CD14-positive monocyte (primary cell): ENCODE measurements around the gene DPYSL3. TPM values are rescaled to one million over a fixed set of nuclear protein-coding genes. Genes with fewer than 3 reads are reported as not detected.

Experiments
- DNase-seq, 3 donors: peaks; one replicate each; pipeline ENCODE4 v3.0.0-alpha.2; 2011 to 2022
- H2AFZ ChIP-seq: 2 replicates; pipeline ENCODE4 v1.6.0; 2012; ENCODE audit warnings: mild to moderate bottlenecking, low read depth, low read length, inconsistent platforms; ENCODE audit not compliant: insufficient read depth, poor library complexity, severe bottlenecking
- H3K27ac ChIP-seq, 2 donors: 1 replicate in 1 of 2; 2 replicates in 1 of 2; pipeline ENCODE4 v1.5.1; 2012 to 2013; ENCODE audit warnings: low read length in 2 of 2, control low read depth in 1 of 2, inconsistent platforms in 1 of 2, low read depth in 1 of 2, mild to moderate bottlenecking in 1 of 2
- H3K27me3 ChIP-seq, 2 donors: one replicate each; pipeline versions ENCODE4 v1.6.0 to v1.6.1; 2011 to 2013; ENCODE audit warnings: low read length in 2 of 2; ENCODE audit not compliant: control insufficient read depth in 2 of 2, insufficient read depth in 2 of 2
- H3K36me3 ChIP-seq, 2 donors: replicated peaks in 1 of 2; 1 replicate in 1 of 2; 2 replicates in 1 of 2; pipeline versions ENCODE4 v1.5.1 to v1.6.1; 2012 to 2013; ENCODE audit warnings: low read length in 2 of 2, control low read depth in 1 of 2, inconsistent platforms in 1 of 2, mild to moderate bottlenecking in 1 of 2; ENCODE audit not compliant: insufficient read depth in 2 of 2, control insufficient read depth in 1 of 2
- H3K4me1 ChIP-seq, 2 donors: 1 replicate in 1 of 2; 2 replicates in 1 of 2; pipeline versions ENCODE4 v1.5.1 to v1.6.1; 2012 to 2013; ENCODE audit warnings: low read length in 2 of 2, control low read depth in 1 of 2, inconsistent platforms in 1 of 2, mild to moderate bottlenecking in 1 of 2, moderate library complexity in 1 of 2; ENCODE audit not compliant: insufficient read depth in 2 of 2, control insufficient read depth in 1 of 2
- H3K4me2 ChIP-seq: replicated peaks from 2 replicates; pipeline ENCODE3; 2012; ENCODE audit warnings: low read length, moderate library complexity, mild to moderate bottlenecking; ENCODE audit not compliant: poor library complexity, severe bottlenecking; ENCODE audit errors: extremely low read depth
- H3K4me3 ChIP-seq, 3 experiments: fragments of 200-600 bp in 1 of 3; sonication (generic) in 1 of 3; replicated peaks in 1 of 3; 1 replicate in 2 of 3; 2 replicates in 1 of 3; pipeline ENCODE4 v1.5.1; 2011 to 2013; ENCODE audit warnings: low read length in 3 of 3, mild to moderate bottlenecking in 3 of 3, control low read depth in 2 of 3, low read depth in 2 of 3, inconsistent platforms in 1 of 3, moderate library complexity in 1 of 3
- H3K79me2 ChIP-seq: 2 replicates; pipeline ENCODE4 v1.6.0; 2012; ENCODE audit warnings: mild to moderate bottlenecking, control low read depth, inconsistent platforms, low read length, moderate library complexity; ENCODE audit not compliant: insufficient read depth
- H3K9ac ChIP-seq: 2 replicates; pipeline ENCODE4 v1.6.0; 2017; ENCODE audit warnings: low read length, mild to moderate bottlenecking; ENCODE audit not compliant: insufficient read depth, poor library complexity, severe bottlenecking
- H3K9me3 ChIP-seq, 2 donors: replicated peaks in 1 of 2; 1 replicate in 1 of 2; 2 replicates in 1 of 2; pipeline versions ENCODE4 v1.5.1 to v1.6.1; 2012 to 2013; ENCODE audit warnings: low read length in 2 of 2, control low read depth in 1 of 2; ENCODE audit not compliant: control insufficient read depth in 1 of 2, insufficient read depth in 1 of 2
- H4K20me1 ChIP-seq: 2 replicates; pipeline ENCODE4 v1.6.0; 2012; ENCODE audit warnings: mild to moderate bottlenecking, low read length, control low read depth, moderate library complexity; ENCODE audit not compliant: insufficient read depth
- H3K27ac Mint-ChIP-seq, 7 donors: one replicate each; pipeline ENCODE4 v1.8.0; 2020; ENCODE audit warnings: mild to moderate bottlenecking in 7 of 7, mixed read lengths in 7 of 7, moderate library complexity in 6 of 7, inconsistent platforms in 2 of 7
- H3K27me3 Mint-ChIP-seq, 3 donors: one replicate each; pipeline ENCODE4 v1.8.0; 2021 to 2022; ENCODE audit warnings: low read depth in 3 of 3, mild to moderate bottlenecking in 3 of 3, mixed read lengths in 3 of 3, moderate library complexity in 3 of 3, inconsistent platforms in 1 of 3
- H3K36me3 Mint-ChIP-seq, 2 donors: one replicate each; pipeline ENCODE4 v1.8.0; 2020; ENCODE audit warnings: mixed read lengths in 2 of 2, inconsistent platforms in 1 of 2, mild to moderate bottlenecking in 1 of 2
- H3K4me1 Mint-ChIP-seq: one replicate; pipeline ENCODE4 v1.8.0; 2020; ENCODE audit warnings: mild to moderate bottlenecking, mixed read lengths
- H3K4me3 Mint-ChIP-seq, 2 donors: one replicate each; pipeline ENCODE4 v1.8.0; 2020; ENCODE audit warnings: mild to moderate bottlenecking in 2 of 2, mixed read lengths in 2 of 2, moderate library complexity in 1 of 2
- H3K9me3 Mint-ChIP-seq, 7 donors: one replicate each; pipeline ENCODE4 v1.8.0; 2020 to 2022; ENCODE audit warnings: mixed read lengths in 7 of 7, mild to moderate bottlenecking in 6 of 7, moderate library complexity in 6 of 7, inconsistent platforms in 2 of 7
- CTCF ChIP-seq: fragments of 200-600 bp; IDR thresholded peaks from one replicate; pipeline ENCODE4 v1.8.0; 2022; ENCODE audit warnings: antibody characterized with exemption, mild to moderate bottlenecking
- WGBS: methylation state at CpG from one replicate; pipeline ENCODE4 v1.1.5; 2013; ENCODE audit warnings: missing lambda C conversion rate; ENCODE audit not compliant: insufficient coverage; 5-methylcytosine and 5-hydroxymethylcytosine counted together
- intact Hi-C, 2 donors: fragments of 100-400 bp; cut with micrococcal nuclease; formaldehyde crosslinking; loops; one replicate each; pipeline versions ENCODE4 v1.15.0 to v1.15.1; 2023
- polyA plus RNA-seq, 3 donors: library from polyadenylated mRNA; depleted of rRNA in 1 of 3; unstranded in 2 of 3; stranded (reverse) in 1 of 3; fragments of 300-500 nt in 2 of 3; fragments of >200 nt in 1 of 3; fragmentation: Illumina TruSeq in 2 of 3; gene quantifications; 1 replicate in 2 of 3; 2 replicates in 1 of 3; pipeline ENCODE4 v1.2.3, GENCODE V29; 2012 to 2021

DPYSL3 gene
- polyA plus RNA-seq, 3 donors: 0.05 TPM; not detected in 2

- no peak overlapping the region for H2AFZ ChIP-seq
- H3K4me3 Mint-ChIP-seq: no peak overlapping the region
Measured at GRCh38 chr5:147431586-147431985, 78.3 kb downstream of the DPYSL3 start.

DNA sequence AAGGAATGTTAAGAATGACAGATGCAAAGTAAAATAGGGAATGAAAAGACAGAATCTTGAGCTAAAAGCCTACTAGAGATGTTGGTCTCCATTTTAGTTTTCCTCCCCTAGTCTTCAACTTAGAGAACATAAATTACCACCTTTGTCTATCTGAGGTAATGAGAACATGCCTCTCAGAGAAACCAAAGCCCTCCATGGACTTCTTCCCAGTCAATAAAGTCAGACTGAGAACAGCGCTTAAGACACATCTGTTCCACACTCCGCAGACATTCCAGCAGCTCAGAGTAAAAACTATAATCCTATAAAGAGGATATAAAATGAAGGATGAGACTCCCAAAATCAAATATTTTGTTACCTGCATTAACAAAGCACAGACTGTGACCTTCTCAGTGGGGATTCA is 79.2 kb downstream of the DPYSL3 start:
- intact Hi-C loops: no loop called here
- no peak for DNase-seq
- no peak overlapping the region for H3K4me3 Mint-ChIP-seq
- H3K9ac ChIP-seq: no peak overlapping the region
- no peak overlapping the region for H3K27ac ChIP-seq
- no peak overlapping the region for H3K4me3 ChIP-seq
- no peaks in the 10 kb centered on the region for H3K9me3 ChIP-seq
- no peaks in the 10 kb centered on the region for H3K27me3 ChIP-seq
- H3K4me2 ChIP-seq: no peak overlapping the region
- H3K27ac Mint-ChIP-seq: peak overlapping the region in 1 of 7 donors; percentile 20
- peaks cover 0 to 1% (median 0%) of the 10 kb centered on the region in 7 donors for H3K9me3 Mint-ChIP-seq
- no peaks in the 10 kb centered on the region for H3K36me3 ChIP-seq
- H3K4me1 Mint-ChIP-seq: peaks cover 20% of the 10 kb centered on the region
- no peaks in the 10 kb centered on the region for H3K4me1 ChIP-seq
- no peak for TF ChIP-seq CTCF
- H3K27me3 Mint-ChIP-seq: no peaks in the 10 kb centered on the region
- no peaks in the 10 kb centered on the region for H3K79me2 ChIP-seq
- no CpG with 5 or more reads among the region's 2 CpGs for WGBS
- H4K20me1 ChIP-seq: no peaks in the 10 kb centered on the region
- H3K36me3 Mint-ChIP-seq: no peaks in the 10 kb centered on the region
- no peak overlapping the region for H2AFZ ChIP-seq

More at GRCh38 chr5:147431586-147431985, 78.3 kb downstream of the DPYSL3 start:
- Histone ChIP-seq H3K9ac (no peak overlapping the region), H3K36me3 (no peaks in the 10 kb centered on the region), H4K20me1 (no peaks in the 10 kb centered on the region), H3K9me3 (no peaks in the 10 kb centered on the region), H3K27me3 (no peaks in the 10 kb centered on the region), H3K4me1 (peaks cover under 1 to 1% of the 10 kb centered on the region in 2 donors), H3K27ac (no peak overlapping the region), H3K79me2 (no peaks in the 10 kb centered on the region), H3K4me2 (no peak overlapping the region), H3K4me3 (no peak overlapping the region)
- WGBS: 13% methylated on average over 1 of the region's 3 CpGs
- Mint-ChIP-seq H3K27me3 (no peaks in the 10 kb centered on the region), H3K36me3 (no peaks in the 10 kb centered on the region), H3K4me1 (peaks cover 16% of the 10 kb centered on the region), H3K27ac (no peak overlapping the region), H3K9me3 (peaks cover 0 to 1% (median 0%) of the 10 kb centered on the region in 7 donors)
- no peak for TF ChIP-seq CTCF
- intact Hi-C loops: no loop called here
- DNase-seq: no peak
